GM20431 (cell line): ENCODE data around the gene PLCZ1.
"Not testable (repeated sequence)": the region's sequence is repeated elsewhere in the genome, so short reads cannot be mapped to it uniquely, and the experiment has no call there.

Experiments
- in situ Hi-C: fragments of 300-500 bp; cut with MseI, MboI; formaldehyde crosslinking; loops from one replicate; pipeline ENCODE4 v1.15.0; 2020; ENCODE audit warnings: low sequenced_read_pairs; ENCODE audit not compliant: unreplicated experiment

Gene PLCZ1

GRCh38 chr12:18706798-18707197 is 31.0 kb downstream of the PLCZ1 start:
- in situ Hi-C loops, result no loop called here

GRCh38 chr12:18703911-18704310 is 33.9 kb downstream of the PLCZ1 start:
- in situ Hi-C loops, result no loop called here

DNA sequence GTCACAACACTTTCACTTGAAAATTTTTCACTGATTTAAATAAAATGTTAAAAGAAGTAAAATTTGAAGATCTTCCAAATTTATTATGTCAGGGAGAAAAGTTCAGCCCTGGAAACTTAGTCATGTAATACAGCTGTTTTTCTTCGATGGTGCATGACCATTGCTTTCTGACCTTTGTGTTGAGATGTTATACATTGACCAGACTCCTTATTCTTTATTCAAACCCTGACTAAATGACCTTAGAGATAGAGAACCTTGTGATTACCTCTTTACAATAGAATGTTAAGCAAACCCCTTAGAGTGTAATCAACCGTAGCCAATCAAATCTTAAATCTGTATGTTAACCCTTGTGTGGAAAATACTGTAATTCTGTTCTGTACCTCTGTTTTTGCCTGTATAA is 34.5 kb downstream of the PLCZ1 start:
- in situ Hi-C loops, result no loop called here

- in situ Hi-C loops, result no loop called here
These were observed 37.5 kb downstream of the PLCZ1 start for GRCh38 chr12:18700271-18700670.

- in situ Hi-C loops, result no loop called here
These were observed 40.7 kb downstream of the PLCZ1 start for GRCh38 chr12:18696971-18697602.

DNA sequence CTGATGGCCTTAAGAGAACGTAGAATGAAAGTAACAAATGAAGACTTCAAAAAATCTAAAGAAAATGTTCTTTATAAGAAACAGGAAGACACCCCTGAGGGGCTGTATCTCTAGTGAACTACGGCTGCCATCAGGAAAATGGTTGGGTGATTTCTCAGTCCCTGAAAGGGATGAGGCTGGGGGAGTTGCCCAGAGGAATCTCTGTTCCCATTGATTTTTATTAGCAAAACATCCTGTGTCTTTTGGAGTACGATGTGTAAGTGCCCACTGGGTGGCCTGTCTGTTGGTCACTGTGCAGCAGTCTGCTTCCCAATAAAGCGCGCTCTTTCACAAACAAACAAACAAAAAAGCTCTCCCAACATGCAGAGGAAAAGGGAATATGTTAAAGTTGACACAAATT is 43.8 kb downstream of the PLCZ1 start:
- in situ Hi-C loops, result not testable (repeated sequence)

GRCh38 chr12:18690653-18691052 is 47.2 kb downstream of the PLCZ1 start:
- in situ Hi-C loops, result no loop called here

DNA sequence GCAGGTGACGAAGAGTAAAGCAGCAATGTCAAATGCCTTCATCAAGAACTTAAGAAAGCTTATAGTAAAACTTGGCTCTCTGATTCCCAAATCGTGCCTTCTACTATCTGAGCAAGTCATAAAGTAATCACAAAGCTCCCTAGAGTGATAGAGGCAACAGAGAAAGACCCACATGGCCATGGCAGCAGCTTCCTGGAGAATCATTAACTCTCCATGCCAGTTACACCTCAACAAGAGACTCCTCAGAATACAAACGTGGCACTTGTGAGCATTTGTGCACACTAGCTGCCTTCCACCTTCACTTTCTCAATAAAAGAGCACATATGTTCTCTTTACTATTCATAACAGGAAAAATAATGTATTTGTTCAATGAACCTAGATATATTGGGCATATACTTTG is 48.0 kb downstream of the PLCZ1 start:
- in situ Hi-C loops, result no loop called here

- in situ Hi-C loops, result no loop called here
These were observed 53.4 kb downstream of the PLCZ1 start for GRCh38 chr12:18684430-18684829.

- in situ Hi-C loops, result no loop called here
These were observed 54.3 kb downstream of the PLCZ1 start for GRCh38 chr12:18683327-18684013.

DNA sequence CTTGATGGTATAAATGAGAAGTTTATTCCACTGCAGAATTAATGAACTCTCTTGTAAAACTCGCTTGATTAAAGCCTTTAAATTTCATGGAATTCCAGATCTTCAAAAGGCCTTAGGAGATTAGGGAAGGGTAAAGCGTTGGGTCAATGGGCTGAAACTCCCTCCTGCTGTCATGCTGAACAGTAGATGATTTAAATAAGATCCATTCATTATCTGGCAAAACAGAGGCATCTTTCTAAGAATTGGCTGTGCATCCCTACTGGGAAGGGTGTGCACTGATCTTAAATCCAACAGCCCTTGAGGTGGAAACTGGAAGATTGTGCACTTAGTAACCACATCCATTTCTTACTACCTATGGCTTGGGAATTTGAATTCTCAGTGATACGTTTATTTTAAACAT is 56.0 kb downstream of the PLCZ1 start:
- in situ Hi-C loops, result no loop called here

- in situ Hi-C loops, result no loop called here
These were observed 60.7 kb downstream of the PLCZ1 start for GRCh38 chr12:18676996-18677588.

DNA sequence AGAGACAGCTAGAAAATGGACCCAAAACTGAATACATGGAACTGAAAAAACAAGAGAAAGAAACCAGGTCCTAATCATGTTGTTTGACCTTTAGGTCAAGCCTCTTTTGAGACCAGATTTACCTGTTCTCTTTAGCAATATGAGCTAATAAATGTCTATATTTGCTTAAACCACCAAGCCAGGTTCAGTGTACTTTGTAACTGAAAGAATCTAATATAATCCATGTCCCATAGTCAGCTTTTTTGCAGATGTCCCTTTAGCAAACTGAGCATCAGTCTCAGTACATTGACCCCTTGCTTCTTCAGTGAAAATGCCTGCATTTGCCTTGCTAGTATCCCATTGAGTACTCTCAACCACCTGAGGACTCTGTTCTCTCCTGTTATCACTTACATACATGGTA is 61.7 kb downstream of the PLCZ1 start:
- in situ Hi-C loops, result no loop called here

DNA sequence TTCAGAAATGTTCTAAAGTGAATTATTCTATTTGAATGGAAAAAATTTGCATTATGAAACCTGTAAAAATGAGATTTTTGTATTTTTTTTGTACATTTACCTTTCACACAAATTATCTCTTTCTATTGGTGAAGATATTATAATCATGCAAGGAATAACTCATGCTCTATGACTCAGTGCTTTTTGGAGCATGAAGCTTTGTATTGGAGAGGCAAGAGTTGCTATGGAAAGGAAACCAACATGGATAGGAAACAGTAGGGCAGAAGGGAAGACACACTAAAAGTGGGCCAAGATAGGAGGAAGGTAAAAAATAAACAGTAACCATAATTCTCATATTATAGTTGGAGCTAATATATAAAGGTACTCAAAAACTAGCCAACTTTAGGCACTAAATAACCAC is 79.0 kb downstream of the PLCZ1 start:
- in situ Hi-C loops, result no loop called here

DNA sequence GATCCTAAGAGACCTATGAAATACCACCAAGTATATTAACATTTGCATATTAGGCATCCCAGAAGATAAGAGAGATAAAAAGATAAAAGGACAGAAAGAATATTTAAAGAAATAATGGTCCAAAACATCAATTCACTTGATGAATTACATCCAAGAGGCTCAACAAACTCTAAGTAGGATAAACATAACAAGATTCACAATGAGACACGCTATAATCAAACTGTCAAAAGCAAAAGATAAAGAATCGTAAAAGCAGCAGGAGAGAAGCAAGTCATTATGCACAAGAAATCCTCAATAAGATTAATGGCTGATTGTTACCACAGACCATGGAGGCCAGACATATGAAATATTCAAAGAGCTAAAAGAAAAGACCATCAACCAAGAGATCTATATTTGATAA is 79.6 kb downstream of the PLCZ1 start:
- in situ Hi-C loops, result no loop called here

GRCh38 chr12:18655351-18655750 is 82.5 kb downstream of the PLCZ1 start:
- in situ Hi-C loops, result no loop called here

DNA sequence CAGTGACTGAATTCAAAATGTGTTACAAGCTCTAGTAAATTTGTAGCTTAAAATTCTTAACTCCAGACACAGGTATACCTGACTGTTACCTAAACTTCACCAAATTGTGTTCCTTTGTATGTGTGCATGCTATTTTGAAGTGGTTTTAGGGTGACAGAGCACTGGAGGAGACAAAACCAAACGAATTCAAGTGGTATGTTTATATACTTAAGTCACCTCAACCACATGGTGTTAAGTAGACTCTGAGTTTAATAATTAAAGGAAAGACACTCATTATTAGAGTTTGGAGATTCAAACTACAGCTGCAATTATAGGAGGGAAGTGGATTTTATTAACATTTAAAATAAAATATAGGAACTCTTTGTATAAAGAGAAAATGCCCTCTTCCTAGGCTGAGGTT is 84.3 kb downstream of the PLCZ1 start:
- in situ Hi-C loops, result no loop called here

DNA sequence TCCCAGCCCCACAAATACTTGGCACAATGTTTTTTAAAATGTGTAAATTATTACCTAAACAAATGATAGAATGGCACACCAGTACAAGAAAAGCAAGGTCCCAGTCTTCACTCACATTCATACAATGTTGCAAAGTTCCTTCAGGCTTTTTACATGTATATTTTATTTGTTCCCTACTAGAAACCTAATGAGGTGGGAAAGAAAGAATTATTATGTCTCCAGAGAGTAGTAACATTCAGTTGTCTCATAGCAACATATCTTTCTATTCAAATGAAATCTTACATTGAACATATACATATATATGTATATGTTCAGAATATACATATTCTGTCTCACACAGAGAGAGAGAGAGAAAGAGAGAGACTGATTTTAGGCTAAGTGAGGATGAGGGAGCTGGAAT is 85.2 kb downstream of the PLCZ1 start:
- in situ Hi-C loops, result no loop called here

DNA sequence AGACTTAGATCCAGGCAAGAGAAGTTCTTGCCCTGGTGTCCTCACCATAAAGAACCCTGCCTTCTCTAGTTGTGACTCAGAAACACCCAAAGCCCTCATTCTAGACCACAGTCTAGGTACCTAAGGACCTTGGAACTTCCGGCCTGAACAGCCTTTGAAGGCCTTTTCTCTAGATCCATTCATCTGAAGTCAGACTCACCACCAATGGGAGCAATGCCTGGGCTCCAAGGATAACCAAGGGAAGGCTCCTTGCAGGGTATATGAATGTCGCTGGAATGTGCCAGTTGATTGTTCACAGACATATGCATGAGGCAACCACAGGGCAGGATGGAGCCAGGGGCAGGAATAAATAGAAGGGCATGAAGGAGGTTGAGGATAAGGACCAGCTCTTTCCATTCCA is 86.3 kb downstream of the PLCZ1 start:
- in situ Hi-C loops, result no loop called here

DNA sequence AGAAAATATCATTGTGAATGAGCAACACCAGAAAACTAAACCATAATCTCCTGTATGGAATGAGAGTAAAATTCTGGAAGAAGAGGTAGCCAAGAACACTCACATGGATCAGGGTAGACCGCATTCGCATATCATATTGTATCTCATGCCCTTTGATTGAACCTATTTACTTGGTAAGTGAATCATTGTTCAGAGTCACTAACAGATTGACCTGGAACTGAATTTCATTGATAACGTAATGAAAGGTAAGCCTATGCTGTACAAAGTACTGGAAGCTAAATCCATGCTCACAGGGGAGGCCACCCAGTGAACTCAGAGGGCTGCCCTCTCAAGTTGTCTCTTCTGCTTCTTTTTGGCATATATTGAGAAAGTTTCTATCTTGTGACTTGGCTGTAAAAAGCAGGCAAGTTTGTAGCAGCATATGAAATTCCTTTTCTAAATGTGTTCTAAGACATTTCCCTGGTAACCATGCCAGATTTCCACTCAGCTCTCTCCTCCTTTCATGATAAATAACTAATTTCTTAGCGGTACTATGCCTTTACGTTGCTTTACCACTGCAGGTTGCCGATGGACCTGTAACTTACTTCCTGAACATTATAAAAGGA is 91.4 kb downstream of the PLCZ1 start:
- in situ Hi-C loops, result no loop called here

GRCh38 chr12:18644564-18644963 is 93.2 kb downstream of the PLCZ1 start:
- in situ Hi-C loops, result no loop called here
